Vagina (tissue), 2 donors: ENCODE results near the gene UCN2. TPM values are rescaled to one million over a fixed set of nuclear protein-coding genes. Genes with fewer than 3 reads are reported as not detected.

Source experiments
- DNase-seq, 2 donors: peaks; one replicate each; pipeline ENCODE4 v3.0.0-alpha.2; 2017; ENCODE audit errors: extremely low spot score in 2 of 2
- H3K27ac ChIP-seq: fragments of 200-600 bp; sonication (generic); one replicate; pipeline ENCODE4 v1.5.1; 2019
- H3K27me3 ChIP-seq: fragments of 200-600 bp; sonication (generic); one replicate; pipeline ENCODE4 v1.5.1; 2019
- H3K36me3 ChIP-seq, 2 donors: fragments of 200-600 bp; sonication (generic); one replicate each; pipeline ENCODE4 v1.5.1; 2017 to 2019
- H3K4me1 ChIP-seq: fragments of 200-600 bp; sonication (generic); one replicate; pipeline ENCODE4 v1.5.1; 2019
- H3K4me3 ChIP-seq, 2 donors: fragments of 200-600 bp; sonication (generic); 1 replicate in 1 of 2; 2 replicates in 1 of 2; pipeline ENCODE4 v1.5.1; 2016 to 2019
- H3K9me3 ChIP-seq: fragments of 200-600 bp; sonication (generic); one replicate; pipeline ENCODE4 v1.5.1; 2019
- POLR2A ChIP-seq, 2 donors: fragments of 450-650 bp; IDR thresholded peaks; one replicate each; pipeline ENCODE4 v1.6.1; 2017; ENCODE audit warnings: antibody characterized with exemption in 2 of 2, mild to moderate bottlenecking in 2 of 2, moderate library complexity in 2 of 2
- POLR2AphosphoS5 ChIP-seq, 2 donors: sonication (generic); formaldehyde crosslinking; IDR thresholded peaks; one replicate each; pipeline ENCODE4 v1.9.0; 2017; ENCODE audit warnings: antibody characterized with exemption in 2 of 2, mild to moderate bottlenecking in 2 of 2, low read depth in 1 of 2; ENCODE audit not compliant: insufficient read depth in 1 of 2
- intact Hi-C: fragments of 100-400 bp; cut with DNase I; formaldehyde crosslinking; loops from one replicate; pipeline ENCODE4 v1.15.1; 2023
- microRNA counts, 2 donors: library from miRNA; unstranded; fragments of <30 nt; microRNA quantifications; one replicate each; lab custom pipeline; 2016 to 2017
- microRNA-seq: library from miRNA; unstranded; fragments of <30 nt; microRNA quantifications from one replicate; pipeline ENCODE4, GENCODE V29; 2017; ENCODE audit warnings: borderline number of aligned reads, borderline replicate concordance
- small RNA-seq: library from RNA; depleted of rRNA; stranded (forward); fragments of <200 nt; gene quantifications from one replicate; pipeline ENCODE3, GENCODE V24; 2016
- total RNA-seq: library from RNA; depleted of rRNA; stranded (reverse); fragments of >200 nt; gene quantifications from one replicate; pipeline ENCODE4 v1.2.3, GENCODE V29; 2016
- TF ChIP-seq, protein P1 (sequence below), 3 experiments: fragments of 450-650 bp in 2 of 3; fragments of 200-600 bp in 1 of 3; sonication (generic) in 1 of 3; IDR thresholded peaks; one replicate each; pipeline ENCODE4 v1.5.1; 2017 to 2019; ENCODE audit warnings: antibody characterized with exemption in 3 of 3, mild to moderate bottlenecking in 2 of 3, moderate library complexity in 2 of 3

Gene UCN2
- total RNA-seq, 1 donor from 2014 or later: 5.2 TPM

- intact Hi-C loops: no loop called here
Observed at GRCh38 chr3:48514431-48515227, 49.0 kb downstream of the UCN2 start.

More at GRCh38 chr3:48514431-48515227, 49.0 kb downstream of the UCN2 start:
- H3K9me3 ChIP-seq: no peaks in the 10 kb centered on the region
- no peak overlapping the region for H3K27ac ChIP-seq
- no peak for DNase-seq
- no peak overlapping the region for H3K4me3 ChIP-seq
- H3K27me3 ChIP-seq: no peaks in the 10 kb centered on the region
- H3K4me1 ChIP-seq: no peaks in the 10 kb centered on the region
- TF ChIP-seq POLR2AphosphoS5 (IDR thresholded peaks at IDR 0.05; ENCODE audit: insufficient read depth in 1 of 2, low read depth in 1 of 2) (no peak), POLR2A (IDR thresholded peaks at IDR 0.05) (no peak)
- TF ChIP-seq, protein P1, sequence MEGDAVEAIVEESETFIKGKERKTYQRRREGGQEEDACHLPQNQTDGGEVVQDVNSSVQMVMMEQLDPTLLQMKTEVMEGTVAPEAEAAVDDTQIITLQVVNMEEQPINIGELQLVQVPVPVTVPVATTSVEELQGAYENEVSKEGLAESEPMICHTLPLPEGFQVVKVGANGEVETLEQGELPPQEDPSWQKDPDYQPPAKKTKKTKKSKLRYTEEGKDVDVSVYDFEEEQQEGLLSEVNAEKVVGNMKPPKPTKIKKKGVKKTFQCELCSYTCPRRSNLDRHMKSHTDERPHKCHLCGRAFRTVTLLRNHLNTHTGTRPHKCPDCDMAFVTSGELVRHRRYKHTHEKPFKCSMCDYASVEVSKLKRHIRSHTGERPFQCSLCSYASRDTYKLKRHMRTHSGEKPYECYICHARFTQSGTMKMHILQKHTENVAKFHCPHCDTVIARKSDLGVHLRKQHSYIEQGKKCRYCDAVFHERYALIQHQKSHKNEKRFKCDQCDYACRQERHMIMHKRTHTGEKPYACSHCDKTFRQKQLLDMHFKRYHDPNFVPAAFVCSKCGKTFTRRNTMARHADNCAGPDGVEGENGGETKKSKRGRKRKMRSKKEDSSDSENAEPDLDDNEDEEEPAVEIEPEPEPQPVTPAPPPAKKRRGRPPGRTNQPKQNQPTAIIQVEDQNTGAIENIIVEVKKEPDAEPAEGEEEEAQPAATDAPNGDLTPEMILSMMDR (IDR thresholded peaks at IDR 0.05): no peak
- no peaks in the 10 kb centered on the region for H3K36me3 ChIP-seq

MicroRNAs within 50 kb of the gene (microRNA counts, 767-probe panel; counts per million panel counts)
- 238 to 261 counts per million in 2 donors for microRNA hsa-miR-711 (lab: Ali Mortazavi, UCI)

Small RNA genes lying within 50 kb of the gene (microRNA-seq; reads per million reads assigned to microRNA genes)
- not detected for gene MIR6823
- not detected for gene MIR711

Small RNA genes lying within 50 kb of the gene (small RNA-seq; reads per million reads assigned to genes)
- not detected for gene MIR6823

Other genes starting within 250 kb of the UCN2 start
- not detected for gene SPINK8, start 230.1 kb downstream of the UCN2 start, total RNA-seq
- gene FBXW12, start 191.6 kb downstream of the UCN2 start, total RNA-seq: not detected
- gene PLXNB1, start 133.7 kb downstream of the UCN2 start, total RNA-seq: 257 TPM
- gene CCDC51, start 123.7 kb downstream of the UCN2 start, total RNA-seq: 11.5 TPM
- 251 TPM for gene TMA7, start 123.5 kb downstream of the UCN2 start, total RNA-seq
- 13.8 TPM for gene ATRIP, start 117.0 kb downstream of the UCN2 start, total RNA-seq
- gene SHISA5, start 59.6 kb downstream of the UCN2 start, total RNA-seq: 133 TPM
- gene PFKFB4, start 7.0 kb downstream of the UCN2 start, total RNA-seq: 7.4 TPM
- 148 TPM for gene COL7A1, start 31.5 kb upstream of the UCN2 start, total RNA-seq
- 190 TPM for gene UQCRC1, start 45.9 kb upstream of the UCN2 start, total RNA-seq
- not detected for gene TMEM89, start 58.0 kb upstream of the UCN2 start, total RNA-seq
- 35.1 TPM for gene SLC26A6, start 71.7 kb upstream of the UCN2 start, total RNA-seq
- 2.2 TPM for gene CELSR3, start 99.1 kb upstream of the UCN2 start, total RNA-seq
- gene NCKIPSD, start 122.1 kb upstream of the UCN2 start, total RNA-seq: 45.9 TPM
- gene IP6K2, start 153.4 kb upstream of the UCN2 start, total RNA-seq: 119 TPM